HCT116 (cell line): Measurements from ENCODE around the gene RACK1. TPM values are rescaled to one million over a fixed set of nuclear protein-coding genes. Genes with fewer than 3 reads are reported as not detected.

Experiments used
- ATAC-seq: fragments of 200-7000 bp; cut with Tn5 transposase; 2 replicates; pipeline ENCODE4 v1.9.1; 2020; ENCODE audit warnings: mild to moderate bottlenecking, moderate library complexity
- BruUV-seq: library from RNA; stranded (reverse); fragments of 400-500 nt; replicated peaks from 2 replicates; lab custom pipeline; 2021; lab: Mats Ljungman, UMichigan
- CTCF ChIA-PET: fragments of 300-600 bp; sonication (Branson Sonifier 250); formaldehyde crosslinking; loops from one replicate; lab custom pipeline; 2021; ENCODE audit warnings: antibody characterized with exemption; lab: Charles Lee
- POLR2A ChIA-PET: fragments of 300-600, 350-600 bp; sonication (Branson Sonifier 250); formaldehyde crosslinking; loops from one replicate; lab custom pipeline; 2021; ENCODE audit warnings: antibody characterized with exemption; lab: Charles Lee
- RAD21 ChIA-PET, 2 experiments: fragments of 300-600 bp; sonication (Branson Sonifier 250); formaldehyde crosslinking; loops; one replicate each; lab custom pipeline; 2023; ENCODE audit warnings: low total read pairs in 2 of 2; ENCODE audit not compliant: uncharacterized antibody in 2 of 2, unreplicated experiment in 2 of 2, low non-redundant PET in 1 of 2; lab: Charles Lee
- DNase-seq: peaks from one replicate; pipeline ENCODE4 v3.0.0-alpha.2; 2010; ENCODE audit warnings: low read depth, low spot score
- H2AFZ ChIP-seq: fragments of 200-600 bp; shearing (Covaris generic), sonication (generic); 2 replicates; pipeline ENCODE4 v1.6.1; 2017; ENCODE audit warnings: low read depth, mixed run types, mixed read lengths, antibody characterized with exemption, low read length; ENCODE audit not compliant: poor library complexity, severe bottlenecking
- H3K27ac ChIP-seq: 2 replicates; pipeline ENCODE4 v1.5.1; 2012; ENCODE audit warnings: low read depth, low read length
- H3K27me3 ChIP-seq: fragments of 200-600 bp; sonication (generic); 2 replicates; pipeline ENCODE4 v1.6.1; 2016; ENCODE audit warnings: mixed run types, low read length, mixed read lengths; ENCODE audit not compliant: insufficient read depth
- H3K36me3 ChIP-seq, 2 experiments: fragments of 200-500 bp in 1 of 2; fragments of 200-600 bp in 1 of 2; sonication (Bioruptor generic) in 1 of 2; sonication (generic) in 1 of 2; 2 replicates each; pipeline versions ENCODE4 v1.5.1 to v1.6.1; 2014 to 2016; ENCODE audit warnings: low read length in 2 of 2, inconsistent platforms in 1 of 2, mixed read lengths in 1 of 2, mixed run types in 1 of 2; ENCODE audit not compliant: insufficient read depth in 2 of 2, control insufficient read depth in 1 of 2
- H3K4me1 ChIP-seq, 2 experiments: fragments of 200-600 bp in 1 of 2; sonication (generic) in 1 of 2; 2 replicates each; pipeline versions ENCODE4 v1.5.1 to v1.6.1; 2012 to 2017; ENCODE audit warnings: low read length in 2 of 2, inconsistent platforms in 1 of 2, mild to moderate bottlenecking in 1 of 2, mixed read lengths in 1 of 2, mixed run types in 1 of 2, moderate library complexity in 1 of 2; ENCODE audit not compliant: insufficient read depth in 2 of 2, control insufficient read depth in 1 of 2
- H3K4me2 ChIP-seq: fragments of 200-600 bp; sonication (generic); 2 replicates; pipeline ENCODE4 v1.6.1; 2017; ENCODE audit warnings: mixed run types, low read length, mixed read lengths
- H3K4me3 ChIP-seq, 2 experiments: fragments of 200-600 bp in 1 of 2; sonication (generic) in 1 of 2; replicated peaks in 1 of 2; 2 replicates each; pipeline ENCODE4 v1.5.1; 2011 to 2016; ENCODE audit warnings: low read length in 2 of 2, control low read depth in 1 of 2, low read depth in 1 of 2, mild to moderate bottlenecking in 1 of 2, mixed read lengths in 1 of 2, mixed run types in 1 of 2
- H3K79me2 ChIP-seq: fragments of 200-600 bp; sonication (generic); 2 replicates; pipeline ENCODE4 v1.6.1; 2017; ENCODE audit warnings: mild to moderate bottlenecking, mixed run types, low read length, moderate library complexity, mixed read lengths; ENCODE audit not compliant: insufficient read depth
- H3K9ac ChIP-seq: fragments of 200-600 bp; sonication (generic); 2 replicates; pipeline ENCODE4 v1.6.1; 2016; ENCODE audit warnings: low read length, mixed read lengths
- H3K9me2 ChIP-seq: fragments of 200-600 bp; sonication (generic), shearing (Covaris generic); 2 replicates; pipeline ENCODE4 v1.6.1; 2017; ENCODE audit warnings: mixed run types, mild to moderate bottlenecking, moderate library complexity; ENCODE audit not compliant: insufficient read depth
- H3K9me3 ChIP-seq, 2 experiments: fragments of 200-500 bp in 1 of 2; fragments of 200-600 bp in 1 of 2; sonication (Bioruptor generic) in 1 of 2; sonication (generic) in 1 of 2; 2 replicates each; pipeline ENCODE4 v1.6.1; 2014 to 2017; ENCODE audit warnings: low read length in 2 of 2, mixed read lengths in 2 of 2, inconsistent platforms in 1 of 2, low read depth in 1 of 2, mild to moderate bottlenecking in 1 of 2, mixed run types in 1 of 2, moderate library complexity in 1 of 2; ENCODE audit not compliant: control insufficient read depth in 1 of 2, insufficient read depth in 1 of 2
- H4K20me1 ChIP-seq: fragments of 200-600 bp; sonication (generic), shearing (Covaris generic); 2 replicates; pipeline ENCODE4 v1.6.1; 2017; ENCODE audit warnings: mixed run types, mild to moderate bottlenecking, moderate library complexity; ENCODE audit not compliant: insufficient read depth
- ELF1 ChIP-seq: IDR thresholded peaks from 2 replicates; pipeline ENCODE4 v1.6.1; 2012; ENCODE audit warnings: low read depth, borderline replicate concordance
- EZH2 ChIP-seq: fragments of 200-600 bp; sonication (generic); IDR thresholded peaks from 2 replicates; pipeline ENCODE4 v1.6.1; 2017; ENCODE audit warnings: antibody characterized with exemption, mixed run types
- POLR2A ChIP-seq: IDR thresholded peaks from 2 replicates; pipeline ENCODE4 v1.7.0; 2011; ENCODE audit warnings: borderline replicate concordance; ENCODE audit not compliant: insufficient read depth, insufficient read length; ENCODE audit errors: extremely low read depth
- POLR2AphosphoS5 ChIP-seq: IDR thresholded peaks from 2 replicates; pipeline ENCODE4 v1.6.1; 2011; ENCODE audit warnings: mild to moderate bottlenecking, low read depth, low read length, moderate library complexity
- SP1 ChIP-seq: IDR thresholded peaks from 2 replicates; pipeline ENCODE4 v1.6.1; 2012; ENCODE audit warnings: low read depth
- YY1 ChIP-seq: IDR thresholded peaks from 2 replicates; pipeline ENCODE4 v1.6.1; 2011; ENCODE audit warnings: low read length, low read depth, moderate library complexity, mild to moderate bottlenecking; ENCODE audit not compliant: insufficient replicate concordance; ENCODE audit errors: extremely low read depth
- intact Hi-C: fragments of 100-400 bp; cut with micrococcal nuclease; formaldehyde crosslinking; loops from 2 replicates; pipeline ENCODE4 v1.10.0; 2022
- total RNA-seq: library from RNA; stranded (reverse); gene quantifications from one replicate; pipeline ENCODE4 v1.2.1, GENCODE V29; 2021; ENCODE audit not compliant: unreplicated experiment
- TF ChIP-seq, protein P1 (sequence below): IDR thresholded peaks from 2 replicates; pipeline ENCODE4 v1.6.1; 2011; ENCODE audit warnings: mild to moderate bottlenecking, low read length, moderate library complexity; ENCODE audit not compliant: insufficient replicate concordance; ENCODE audit errors: extremely low read depth

RACK1 gene
- total RNA-seq, 1 experiment from 2014 or later: 2,432 TPM

DNA sequence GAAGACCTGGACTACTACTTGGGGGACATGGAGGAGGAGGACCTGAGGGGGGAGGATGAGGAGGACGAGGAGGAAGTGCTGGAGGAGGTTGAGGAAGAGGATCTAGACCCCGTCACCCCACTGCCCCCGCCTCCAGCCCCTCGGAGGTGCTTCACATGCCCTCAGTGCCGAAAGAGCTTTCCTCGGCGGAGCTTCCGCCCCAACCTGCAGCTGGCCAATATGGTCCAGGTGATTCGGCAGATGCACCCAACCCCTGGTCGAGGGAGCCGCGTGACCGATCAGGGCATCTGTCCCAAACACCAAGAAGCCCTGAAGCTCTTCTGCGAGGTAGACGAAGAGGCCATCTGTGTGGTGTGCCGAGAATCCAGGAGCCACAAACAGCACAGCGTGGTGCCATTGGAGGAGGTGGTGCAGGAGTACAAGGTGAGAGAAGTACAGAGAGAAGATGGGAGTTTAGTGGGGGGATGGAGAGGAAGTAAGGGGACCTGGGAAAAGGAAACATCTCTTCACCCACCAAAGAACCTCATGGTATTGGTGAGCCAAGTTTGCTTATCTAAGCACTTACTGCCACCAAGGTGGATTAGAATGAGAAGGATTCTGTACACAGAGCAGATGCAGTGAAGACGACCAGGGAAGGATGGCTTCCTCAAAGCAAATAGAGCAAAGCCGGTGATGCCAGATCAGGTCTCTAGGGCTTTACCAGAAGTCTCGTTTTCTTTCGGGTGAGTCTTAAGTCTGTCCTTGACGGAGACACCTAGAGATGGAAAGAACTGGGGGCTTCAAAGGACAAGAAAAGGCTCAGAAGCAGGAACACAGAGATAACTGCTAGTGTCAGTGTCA, 19.1 kb downstream of the RACK1 start:
- POLR2A ChIA-PET: interaction anchor here (1.5 to 1.6 kb wide), 2 partner anchors 20 to 51 kb away, joined by 4 to 19 read pairs; partner anchors contain the start of gene RACK1
- Histone ChIP-seq H3K36me3 (peaks cover 4 to 6% of the 10 kb centered on the region in 2 experiments; a peak in 2 of 4 replicates), H3K9me2 (no peaks in the 10 kb centered on the region), H3K27me3 (no peaks in the 10 kb centered on the region), H3K9me3 (no peaks in the 10 kb centered on the region), H3K79me2 (peaks cover 40% of the 10 kb centered on the region), H4K20me1 (no peaks in the 10 kb centered on the region), H2AFZ (no peak overlapping the region), H3K4me3 (peak overlapping the region; percentile 94 to 100), H3K4me2 (peak overlapping the region; percentile 100), H3K4me1 (peaks cover 18 to 33% of the 10 kb centered on the region in 2 experiments), H3K27ac (peak overlapping the region; percentile 92), H3K9ac (peak overlapping the region; percentile 88)
- TF ChIP-seq EZH2 (no peak), POLR2A (no peak), POLR2AphosphoS5 (0 out of 2 replicates have a peak, but pooled peaks have one; percentile 5), YY1 (no peak)
- ATAC-seq: no peak
- intact Hi-C loops: loop anchor here (5.0 kb wide), 1 partner anchor 52 kb away; no protein-coding TSS in a partner anchor
- no peak for DNase-seq
- RAD21 ChIA-PET: no interaction called here
- CTCF ChIA-PET: no interaction called here
- BruUV-seq: no TSS peak

DNA sequence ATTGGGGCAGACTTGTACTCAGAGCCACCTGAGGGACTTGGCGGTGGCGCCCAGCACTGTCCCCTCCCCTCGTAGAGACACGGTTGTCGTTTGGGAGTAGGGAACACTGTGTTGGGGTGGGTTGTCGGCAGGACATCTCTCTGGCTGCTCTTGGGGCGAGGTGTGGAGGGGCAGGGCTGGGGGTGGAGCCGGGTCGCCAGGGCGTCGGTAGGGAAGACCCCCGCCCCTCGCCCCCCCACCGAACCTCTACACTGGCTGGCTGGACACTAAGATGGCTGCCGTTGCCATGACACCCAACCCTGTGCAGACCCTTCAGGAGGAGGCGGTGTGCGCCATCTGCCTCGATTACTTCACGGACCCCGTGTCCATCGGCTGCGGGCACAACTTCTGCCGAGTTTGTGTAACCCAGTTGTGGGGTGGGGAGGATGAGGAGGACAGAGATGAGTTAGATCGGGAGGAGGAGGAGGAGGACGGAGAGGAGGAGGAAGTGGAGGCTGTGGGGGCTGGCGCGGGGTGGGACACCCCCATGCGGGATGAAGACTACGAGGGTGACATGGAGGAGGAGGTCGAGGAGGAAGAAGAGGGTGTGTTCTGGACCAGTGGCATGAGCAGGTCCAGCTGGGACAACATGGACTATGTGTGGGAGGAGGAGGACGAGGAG, 19.8 kb downstream of the RACK1 start:
- Histone ChIP-seq H3K36me3 (peaks cover 4 to 6% of the 10 kb centered on the region in 2 experiments; a peak in 2 of 4 replicates), H3K9ac (peak overlapping the region; percentile 88), H3K9me3 (no peaks in the 10 kb centered on the region), H3K9me2 (no peaks in the 10 kb centered on the region), H3K4me1 (peaks cover 22 to 39% of the 10 kb centered on the region in 2 experiments), H4K20me1 (no peaks in the 10 kb centered on the region), H3K79me2 (peaks cover 34% of the 10 kb centered on the region), H3K4me2 (peak overlapping the region; percentile 100), H2AFZ (no peak overlapping the region), H3K27me3 (no peaks in the 10 kb centered on the region), H3K27ac (peak overlapping the region; percentile 92), H3K4me3 (peak overlapping the region; percentile 94 to 100)
- POLR2A ChIA-PET: interaction anchor here (0.8 to 2.8 kb wide), 11 partner anchors 9 to 51 kb away, joined by 3 to 22 read pairs (median 4); partner anchors contain the start of genes RACK1 and TRIM7
- BruUV-seq: TSS peak; percentile 71
- ATAC-seq: peak; percentile 10
- RAD21 ChIA-PET: no interaction called here
- CTCF ChIA-PET: interaction anchor here (0.9 kb wide), 1 partner anchor 35 kb away, joined by 3 read pairs; no protein-coding TSS in a partner anchor
- no peak for DNase-seq
- intact Hi-C loops: loop anchor here (1.0 to 5.0 kb wide), 3 partner anchors 17 to 52 kb away; no protein-coding TSS in a partner anchor
- TF ChIP-seq, protein P1, sequence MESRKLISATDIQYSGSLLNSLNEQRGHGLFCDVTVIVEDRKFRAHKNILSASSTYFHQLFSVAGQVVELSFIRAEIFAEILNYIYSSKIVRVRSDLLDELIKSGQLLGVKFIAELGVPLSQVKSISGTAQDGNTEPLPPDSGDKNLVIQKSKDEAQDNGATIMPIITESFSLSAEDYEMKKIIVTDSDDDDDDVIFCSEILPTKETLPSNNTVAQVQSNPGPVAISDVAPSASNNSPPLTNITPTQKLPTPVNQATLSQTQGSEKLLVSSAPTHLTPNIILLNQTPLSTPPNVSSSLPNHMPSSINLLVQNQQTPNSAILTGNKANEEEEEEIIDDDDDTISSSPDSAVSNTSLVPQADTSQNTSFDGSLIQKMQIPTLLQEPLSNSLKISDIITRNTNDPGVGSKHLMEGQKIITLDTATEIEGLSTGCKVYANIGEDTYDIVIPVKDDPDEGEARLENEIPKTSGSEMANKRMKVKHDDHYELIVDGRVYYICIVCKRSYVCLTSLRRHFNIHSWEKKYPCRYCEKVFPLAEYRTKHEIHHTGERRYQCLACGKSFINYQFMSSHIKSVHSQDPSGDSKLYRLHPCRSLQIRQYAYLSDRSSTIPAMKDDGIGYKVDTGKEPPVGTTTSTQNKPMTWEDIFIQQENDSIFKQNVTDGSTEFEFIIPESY: peak; percentile 2
- TF ChIP-seq SP1: no peak
- peak; percentile 70 for TF ChIP-seq YY1
- no peak for TF ChIP-seq ELF1
- TF ChIP-seq POLR2AphosphoS5: peak; percentile 82
